Vagina (tissue), 2 donors: ENCODE measurements around the gene PINK1.

ENCODE experiments used
- POLR2A ChIP-seq, 2 donors: fragments of 450-650 bp; IDR thresholded peaks; one replicate each; pipeline ENCODE4 v1.6.1; 2017; ENCODE audit warnings: antibody characterized with exemption in 2 of 2, mild to moderate bottlenecking in 2 of 2, moderate library complexity in 2 of 2
- POLR2AphosphoS5 ChIP-seq, 2 donors: sonication (generic); formaldehyde crosslinking; IDR thresholded peaks; one replicate each; pipeline ENCODE4 v1.9.0; 2017; ENCODE audit warnings: antibody characterized with exemption in 2 of 2, mild to moderate bottlenecking in 2 of 2, low read depth in 1 of 2; ENCODE audit not compliant: insufficient read depth in 1 of 2

DNA sequence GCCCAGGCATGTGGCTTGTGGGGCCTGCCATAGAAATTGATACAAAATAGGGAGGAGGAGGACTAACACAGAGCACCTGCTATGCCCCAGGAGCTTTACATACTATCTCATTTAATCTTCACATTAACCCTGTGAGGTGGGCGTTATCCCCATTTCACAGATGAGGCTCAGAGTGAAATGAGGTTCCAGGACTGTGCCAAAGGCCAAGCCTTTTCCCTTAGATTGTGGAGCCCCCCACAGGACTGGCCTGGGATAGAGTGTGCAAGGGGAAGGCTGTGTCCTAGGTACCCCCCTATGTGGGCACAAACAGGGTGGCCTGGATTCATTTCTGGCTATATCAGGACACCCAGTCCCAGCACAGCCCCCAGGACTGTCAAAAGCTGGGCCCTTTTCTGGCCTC lies 30.1 kb downstream of the PINK1 start:
- TF ChIP-seq POLR2A (IDR thresholded peaks at IDR 0.05) (no peak), POLR2AphosphoS5 (IDR thresholded peaks at IDR 0.05; ENCODE audit: insufficient read depth in 1 of 2, low read depth in 1 of 2) (no peak)
